HG02798 (cell line): Measurements from ENCODE around the gene GTF2F2.
A peak's percentile ranks its signal among the peaks of the same experiment; 100 is the strongest.
"Not testable (repeated sequence)": the region's sequence is repeated elsewhere in the genome, so short reads cannot be mapped to it uniquely, and the experiment has no call there.

ENCODE experiments used
- ATAC-seq: cut with Tn5 transposase; IDR thresholded peaks from one replicate; pipeline ENCODE4 v1.9.1; 2021; ENCODE audit warnings: mild to moderate bottlenecking; ENCODE audit not compliant: unreplicated experiment, poor library complexity

The GTF2F2 gene

DNA sequence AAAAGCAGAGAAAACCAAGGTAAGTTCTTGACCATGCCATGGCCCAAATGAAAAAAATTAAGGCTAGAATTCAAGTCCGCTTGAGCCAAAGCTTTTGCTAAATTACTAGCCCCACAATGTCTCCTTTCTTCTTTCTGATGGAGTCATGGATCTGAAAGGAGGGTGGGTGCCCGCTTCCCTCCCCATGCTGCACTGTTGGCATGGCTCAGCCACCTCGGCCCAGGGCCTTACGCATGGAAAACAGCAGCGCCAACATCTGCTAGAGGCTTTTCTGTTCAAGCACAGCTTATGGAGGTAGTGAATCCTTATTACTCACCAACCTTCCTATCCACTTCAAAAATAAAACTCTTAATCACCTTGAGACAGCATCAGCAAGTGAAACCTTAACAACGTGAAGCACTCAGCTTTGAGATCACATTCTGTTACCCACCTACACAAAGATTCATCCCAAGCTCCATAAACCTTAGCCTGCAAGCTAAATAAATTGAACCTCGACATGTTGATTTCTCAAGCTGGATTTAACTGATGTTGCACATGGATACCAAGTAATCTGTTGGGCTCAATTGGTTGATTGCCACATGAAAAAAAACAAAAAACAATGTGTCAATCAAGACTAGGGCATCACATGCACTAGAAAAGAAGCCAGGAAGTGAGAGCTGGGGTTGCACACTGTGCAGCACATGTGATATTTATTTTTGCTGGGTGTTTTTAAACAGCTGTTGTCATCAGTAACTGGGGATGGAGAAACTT, 177.3 kb downstream of the GTF2F2 start:
- ATAC-seq = no peak

GRCh38 chr13:45298206-45298505, 177.8 kb downstream of the GTF2F2 start:
- ATAC-seq = no peak

GRCh38 chr13:45298550-45298949, 178.2 kb downstream of the GTF2F2 start:
- not testable (repeated sequence) for ATAC-seq

GRCh38 chr13:45299194-45299593, 178.9 kb downstream of the GTF2F2 start:
- ATAC-seq = no peak

DNA sequence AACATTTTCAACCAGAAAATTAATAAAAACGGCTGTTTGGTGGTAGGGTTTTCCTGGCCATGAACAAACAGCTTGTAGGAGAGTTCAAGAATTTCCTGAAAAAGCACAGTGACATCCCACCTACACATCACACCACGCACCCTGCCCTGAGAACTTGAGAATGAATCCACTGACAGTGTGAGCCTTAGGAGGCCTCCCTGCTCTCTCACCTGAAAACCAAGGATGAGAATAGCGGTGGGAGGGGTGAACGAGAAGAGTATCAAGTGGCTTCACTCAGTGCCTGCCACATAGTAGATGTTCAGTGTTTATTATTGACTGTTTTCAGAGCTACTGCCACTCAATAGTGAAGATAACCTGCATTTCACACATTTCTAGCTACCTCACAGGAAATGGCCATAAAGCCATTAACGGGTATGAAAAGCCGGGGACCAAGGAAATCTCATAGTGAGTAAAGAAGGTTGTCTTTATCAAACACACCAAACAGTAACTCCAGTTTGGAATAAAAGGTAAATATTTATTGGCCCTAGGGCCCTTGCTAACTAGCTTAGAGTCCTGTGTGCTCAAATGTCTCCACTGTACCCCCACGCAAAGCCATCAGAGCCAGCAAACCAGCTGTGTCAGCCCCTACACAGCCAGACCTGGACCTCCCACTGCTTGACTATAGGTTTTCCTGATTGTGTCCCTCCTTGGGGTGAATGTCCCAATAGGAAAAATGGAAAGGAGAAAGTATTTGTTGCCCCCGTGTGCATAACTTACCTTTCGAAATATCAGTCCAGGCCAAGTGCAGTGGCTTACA, 180.1 kb downstream of the GTF2F2 start:
- no peak for ATAC-seq

- no peak for ATAC-seq
These were observed 181.0 kb downstream of the GTF2F2 start for GRCh38 chr13:45301263-45301662.

DNA sequence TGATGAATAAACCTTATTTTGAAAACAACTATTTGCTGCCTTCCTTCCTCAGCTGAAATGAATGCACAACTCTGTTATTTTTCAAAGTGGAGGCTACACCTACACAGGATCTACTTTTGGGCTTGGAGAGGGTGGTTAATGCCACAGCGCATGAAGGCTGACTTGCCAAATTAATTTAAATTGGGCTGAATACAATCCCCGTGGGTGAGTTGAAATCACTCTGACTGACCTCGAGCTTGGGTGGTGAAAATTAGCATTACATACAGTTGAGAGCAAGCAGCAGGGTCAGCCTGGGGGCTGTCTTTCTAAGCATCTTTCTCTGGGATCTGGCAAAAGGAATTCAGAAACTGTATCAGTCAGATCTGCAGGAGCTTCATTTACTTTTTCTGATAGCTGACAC, 182.2 kb downstream of the GTF2F2 start:
- ATAC-seq = no peak

- no peak for ATAC-seq
These were observed 182.7 kb downstream of the GTF2F2 start for GRCh38 chr13:45303026-45303425.

DNA sequence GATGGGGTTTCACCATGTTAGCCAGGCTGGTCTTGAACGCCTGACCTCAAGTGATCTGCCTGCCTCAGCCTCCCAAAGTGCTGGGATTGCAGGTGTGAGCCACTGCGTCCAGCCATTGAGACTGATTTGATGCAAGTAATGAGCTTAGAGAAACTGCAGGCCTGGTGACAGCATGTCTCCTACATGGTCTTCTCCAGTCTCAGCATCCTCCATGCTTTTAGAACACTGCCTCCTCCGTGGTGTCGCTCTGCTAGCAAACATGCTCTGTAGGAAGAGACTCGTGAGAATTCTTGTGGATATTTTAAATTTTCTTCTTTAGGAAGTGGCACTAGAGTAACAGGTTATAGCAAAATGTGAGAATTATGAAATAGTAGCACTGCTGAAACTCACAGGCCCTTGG, 183.6 kb downstream of the GTF2F2 start:
- no peak for ATAC-seq

GRCh38 chr13:45305079-45305478, 184.8 kb downstream of the GTF2F2 start:
- ATAC-seq = no peak

DNA sequence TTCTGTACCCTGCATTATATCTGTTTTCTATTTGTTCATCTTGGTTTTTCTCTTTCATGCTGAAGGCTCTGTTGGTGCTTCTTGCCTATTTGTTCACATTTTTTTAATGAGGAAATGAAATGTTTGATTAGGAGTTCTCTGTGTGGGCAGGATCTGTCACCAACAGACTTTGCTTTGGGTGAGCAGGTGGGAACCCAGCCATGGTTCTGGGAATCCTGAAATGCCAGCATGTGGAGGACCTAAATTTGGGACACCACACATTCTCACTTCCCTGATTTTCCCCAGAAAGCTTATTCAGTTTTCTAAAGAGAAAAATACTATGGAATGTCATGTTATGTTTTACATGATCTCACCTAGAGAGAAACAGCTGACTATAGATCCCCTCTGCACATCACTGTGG, 186.7 kb downstream of the GTF2F2 start:
- no peak for ATAC-seq

DNA sequence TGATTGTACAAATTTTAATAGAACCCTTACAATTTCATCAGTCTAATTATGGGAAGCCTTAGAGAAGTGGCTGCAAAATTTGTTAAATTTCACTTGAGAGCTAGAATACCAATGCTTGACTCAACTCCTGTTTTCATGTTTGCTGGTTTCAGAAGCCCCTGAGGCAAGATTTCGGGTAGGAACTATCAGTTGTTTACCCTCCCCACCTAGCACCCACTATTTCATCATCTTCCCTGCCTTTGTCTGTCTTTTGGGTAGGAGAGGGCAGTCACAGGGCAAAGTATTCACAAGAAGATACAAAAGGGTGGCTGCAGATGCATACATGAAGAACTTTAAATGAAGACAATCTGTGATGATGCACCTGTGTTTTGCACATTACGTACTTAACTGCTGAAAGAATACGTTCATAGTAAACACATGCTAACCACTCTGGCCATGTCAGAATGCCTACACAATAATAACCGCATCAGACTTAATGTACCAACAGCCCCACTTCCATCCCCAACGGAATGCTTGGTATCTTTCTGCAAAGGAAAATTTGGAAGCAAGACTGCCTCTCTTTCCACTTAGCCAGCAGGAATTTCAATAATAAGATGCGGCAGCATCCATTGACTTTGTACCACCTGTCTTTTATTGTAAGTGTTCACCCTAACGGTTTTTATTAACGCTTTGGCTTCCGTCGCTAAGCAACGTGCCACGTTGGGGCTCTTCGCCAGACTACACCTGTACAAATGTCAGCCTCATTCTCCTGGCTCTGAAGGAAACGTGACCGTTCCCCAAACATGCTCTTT, 190.2 kb downstream of the GTF2F2 start:
- ATAC-seq = peak; percentile 9

DNA sequence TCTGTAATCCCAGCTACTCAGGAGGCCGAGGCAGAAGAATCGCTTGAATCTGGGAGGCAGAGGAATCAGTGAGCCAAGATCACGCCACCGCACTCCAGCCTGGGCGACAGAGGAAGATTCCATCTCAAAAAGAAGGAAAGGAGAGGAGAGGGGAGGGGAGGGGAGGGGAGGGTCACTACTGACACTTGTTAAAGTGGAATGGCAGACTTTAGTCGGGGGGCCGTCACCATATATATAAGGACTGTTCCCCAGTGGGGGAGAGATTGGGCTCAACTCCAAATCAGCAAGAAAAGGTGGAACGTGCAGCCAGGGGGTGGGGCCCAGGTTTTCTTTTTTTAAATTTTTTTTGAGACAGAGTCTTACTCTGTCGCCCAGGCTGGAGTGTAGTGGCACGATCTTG, 194.5 kb downstream of the GTF2F2 start:
- no peak for ATAC-seq

DNA sequence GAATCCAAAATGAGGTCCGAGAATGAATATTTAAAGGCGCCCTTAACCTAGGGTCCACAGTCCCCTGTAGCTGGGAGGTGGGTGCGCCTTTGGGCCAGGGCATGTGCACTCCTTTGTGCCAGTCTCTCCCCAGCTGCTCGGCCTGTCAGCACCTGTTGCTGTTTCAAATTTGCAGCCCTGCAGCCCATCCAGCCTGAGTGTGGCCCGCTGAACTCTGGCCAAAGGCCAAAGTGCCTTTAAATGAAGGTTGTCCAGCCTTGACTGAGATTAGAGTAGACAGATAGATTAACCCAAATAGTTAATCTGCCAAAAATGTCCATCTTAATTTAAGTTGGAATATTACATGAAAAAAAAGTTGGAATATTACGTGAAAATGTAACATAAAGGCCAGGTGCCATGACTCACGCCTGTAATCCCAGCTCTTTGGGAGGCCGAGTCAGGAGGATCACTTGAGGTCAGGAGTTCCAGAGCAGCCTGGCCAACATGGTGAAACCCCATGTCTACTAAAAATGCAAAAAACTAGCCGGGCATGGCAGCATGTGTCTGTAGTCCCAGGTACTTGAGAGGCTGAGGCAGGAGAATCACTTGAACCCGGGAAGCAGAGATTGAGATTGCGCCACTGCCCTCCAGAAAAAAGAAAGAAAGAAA, 195.3 kb downstream of the GTF2F2 start:
- no peak for ATAC-seq

DNA sequence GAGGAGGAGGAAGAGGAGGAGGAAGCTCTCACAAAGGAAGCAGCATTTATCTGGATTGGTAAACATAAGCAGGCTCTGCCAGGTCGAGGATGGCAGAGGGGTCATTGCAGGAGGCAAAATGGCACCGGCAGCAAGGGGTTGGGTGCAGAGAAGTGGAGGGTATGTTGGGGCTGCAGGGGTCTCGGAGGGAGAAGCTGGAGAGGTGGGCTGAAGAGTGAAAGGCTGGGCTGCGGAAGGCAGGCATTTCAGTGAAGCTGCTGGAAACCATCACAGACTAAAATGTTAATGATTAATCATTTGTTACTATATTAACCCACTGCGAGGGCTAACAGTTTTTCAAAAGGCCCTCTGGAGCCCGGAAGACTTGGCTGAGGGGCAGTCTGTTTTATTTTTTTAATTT, 196.0 kb downstream of the GTF2F2 start:
- no peak for ATAC-seq

- no peak for ATAC-seq
These were observed 196.7 kb downstream of the GTF2F2 start for GRCh38 chr13:45316996-45317395.

DNA sequence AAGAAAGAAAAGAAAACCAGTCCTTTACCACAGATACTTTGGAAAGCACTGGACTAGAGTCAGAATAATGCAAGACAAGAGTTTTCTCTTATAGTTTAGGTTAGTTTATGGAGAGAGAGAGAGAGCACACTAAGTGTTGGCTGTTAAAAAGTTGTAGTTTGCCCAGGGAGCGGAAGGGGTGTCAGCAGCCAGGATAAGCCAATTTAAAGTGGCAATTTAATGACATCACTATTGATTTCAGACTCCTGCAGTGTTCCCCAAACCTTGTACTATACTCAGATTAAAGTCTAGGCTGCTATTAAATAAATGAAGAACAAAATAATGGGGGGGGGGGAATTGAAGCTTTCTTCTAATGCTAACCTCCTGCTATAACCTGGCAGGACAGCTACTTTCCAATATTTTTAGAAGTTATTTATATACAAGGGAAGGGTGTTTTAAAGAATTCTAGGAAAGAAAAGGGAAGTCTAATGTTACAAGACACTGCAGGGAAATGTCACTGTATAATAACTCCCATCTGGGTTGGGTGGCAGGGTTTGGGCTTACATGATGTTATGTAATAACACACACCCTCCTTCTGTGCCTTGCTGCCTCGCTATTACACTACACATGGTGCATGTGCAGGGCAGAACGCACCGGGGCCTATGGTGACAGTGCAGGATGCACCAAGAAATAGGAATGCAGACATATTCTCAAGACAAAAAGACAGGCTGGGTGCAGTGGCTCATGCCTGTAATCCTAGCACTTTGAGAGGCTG, 200.7 kb downstream of the GTF2F2 start:
- no peak for ATAC-seq

- ATAC-seq = no peak
These were observed 205.5 kb downstream of the GTF2F2 start for GRCh38 chr13:45325806-45326205.

- no peak for ATAC-seq
These were observed 207.1 kb downstream of the GTF2F2 start for GRCh38 chr13:45327253-45327955.
